Left lung (tissue), 10 donors: ENCODE results near the gene PPFIA2. TPM values are rescaled to one million over a fixed set of nuclear protein-coding genes. Genes with fewer than 3 reads are reported as not detected.

Experiments
- ATAC-seq: fragments of 200-7000 bp; cut with Tn5 transposase; one replicate; pipeline ENCODE4 v1.9.1; 2020; ENCODE audit warnings: moderate library complexity
- DNase-seq, 4 donors: peaks; one replicate each; pipeline ENCODE4 v3.0.0-alpha.2; 2013 to 2020
- H3K27ac ChIP-seq, 2 donors: fragments of 200-600 bp; sonication (generic) in 1 of 2; one replicate each; pipeline versions ENCODE4 v1.5.0 to v1.8.0; 2020 to 2021
- H3K27me3 ChIP-seq, 2 donors: fragments of 200-600 bp; sonication (generic) in 1 of 2; one replicate each; pipeline versions ENCODE4 v1.5.0 to v1.8.0; 2020 to 2021
- H3K36me3 ChIP-seq, 2 donors: fragments of 200-600 bp; sonication (generic) in 1 of 2; one replicate each; pipeline versions ENCODE4 v1.5.0 to v1.8.0; 2020 to 2021
- H3K4me1 ChIP-seq, 2 donors: fragments of 200-600 bp; one replicate each; pipeline ENCODE4 v1.8.0; 2021
- H3K4me3 ChIP-seq, 2 donors: fragments of 200-600 bp; sonication (generic) in 1 of 2; one replicate each; pipeline versions ENCODE4 v1.5.0 to v1.8.0; 2020 to 2021; ENCODE audit warnings: mild to moderate bottlenecking in 1 of 2
- H3K9me3 ChIP-seq, 2 donors: fragments of 200-600 bp; sonication (generic) in 1 of 2; one replicate each; pipeline versions ENCODE4 v1.5.0 to v1.8.0; 2020 to 2021
- CTCF ChIP-seq, 2 donors: fragments of 200-600 bp; sonication (generic) in 1 of 2; IDR thresholded peaks; one replicate each; pipeline versions ENCODE4 v1.5.0 to v1.8.0; 2021; ENCODE audit warnings: antibody characterized with exemption in 2 of 2
- intact Hi-C, 2 donors: fragments of 100-400 bp; cut with DNase I; formaldehyde crosslinking; loops; one replicate each; pipeline versions ENCODE4 v1.11.2 to v1.14.2; 2022
- polyA plus RNA-seq, 6 donors: library from polyadenylated mRNA; unstranded; fragments of 120-200 nt; gene quantifications; one replicate each; pipeline ENCODE4 v1.2.1, GENCODE V29; 2013; ENCODE audit not compliant: insufficient read length in 6 of 6
- total RNA-seq, 2 donors: library from RNA; stranded (reverse); fragmentation: NEBNext Ultra II Directional; extraction: Animal tissue kit (Norgen Biotek cat#: 25700); gene quantifications; one replicate each; pipeline ENCODE4 v1.2.1, GENCODE V29; 2021
- donor health status: DM: no; HTN: yes; CAD: no.
- donor health status: DM: no; HTN: no; CAD: no.

Gene PPFIA2
- total and polyA plus RNA-seq, 8 donors: 1.1 to 3.5 (median 1.9) TPM

GRCh38 chr12:81729781-81730180 lies 29.4 kb downstream of the PPFIA2 start:
- H3K27me3 ChIP-seq: no peaks in the 10 kb centered on the region
- H3K4me1 ChIP-seq: no peaks in the 10 kb centered on the region
- ATAC-seq (no peak), DNase-seq (no peak)
- no peaks in the 10 kb centered on the region for H3K36me3 ChIP-seq
- TF ChIP-seq CTCF (IDR thresholded peaks at IDR 0.05): no peak
- H3K9me3 ChIP-seq: no peaks in the 10 kb centered on the region
- intact Hi-C loops: no loop called here
- no peak overlapping the region for H3K27ac ChIP-seq
- H3K4me3 ChIP-seq: no peak overlapping the region

GRCh38 chr12:81727391-81727790 lies 31.8 kb downstream of the PPFIA2 start:
- no peaks in the 10 kb centered on the region for H3K27me3 ChIP-seq
- no peaks in the 10 kb centered on the region for H3K9me3 ChIP-seq
- no peak overlapping the region for H3K4me3 ChIP-seq
- DNase-seq (no peak), ATAC-seq (no peak)
- no peaks in the 10 kb centered on the region for H3K4me1 ChIP-seq
- H3K36me3 ChIP-seq: no peaks in the 10 kb centered on the region
- no peak overlapping the region for H3K27ac ChIP-seq
- TF ChIP-seq CTCF (IDR thresholded peaks at IDR 0.05): no peak
- intact Hi-C loops: no loop called here

- Histone ChIP-seq H3K9me3 (no peaks in the 10 kb centered on the region), H3K4me1 (no peaks in the 10 kb centered on the region), H3K27me3 (no peaks in the 10 kb centered on the region), H3K4me3 (no peak overlapping the region), H3K27ac (no peak overlapping the region), H3K36me3 (no peaks in the 10 kb centered on the region)
- ATAC-seq (no peak), DNase-seq (no peak)
- TF ChIP-seq CTCF (IDR thresholded peaks at IDR 0.05): no peak
- intact Hi-C loops: no loop called here
These were observed 32.5 kb downstream of the PPFIA2 start for GRCh38 chr12:81726634-81727033.

- no peaks in the 10 kb centered on the region for H3K4me1 ChIP-seq
- no peak for DNase-seq
- TF ChIP-seq CTCF (IDR thresholded peaks at IDR 0.05): no peak
- H3K4me3 ChIP-seq: no peak overlapping the region
- intact Hi-C loops: no loop called here
- ATAC-seq: no peak
- H3K27ac ChIP-seq: no peak overlapping the region
- H3K36me3 ChIP-seq: no peaks in the 10 kb centered on the region
- no peaks in the 10 kb centered on the region for H3K9me3 ChIP-seq
- H3K27me3 ChIP-seq: no peaks in the 10 kb centered on the region
These were observed 35.8 kb downstream of the PPFIA2 start for GRCh38 chr12:81723361-81723760.

- no peak for TF ChIP-seq CTCF (IDR thresholded peaks at IDR 0.05)
- intact Hi-C loops: no loop called here
These were observed 37.1 kb downstream of the PPFIA2 start for GRCh38 chr12:81722004-81722403.

More at GRCh38 chr12:81722004-81722403, 37.1 kb downstream of the PPFIA2 start:
- Histone ChIP-seq H3K4me1 (no peaks in the 10 kb centered on the region), H3K27me3 (no peaks in the 10 kb centered on the region), H3K4me3 (no peak overlapping the region), H3K9me3 (no peaks in the 10 kb centered on the region), H3K36me3 (no peaks in the 10 kb centered on the region), H3K27ac (no peak overlapping the region)
- DNase-seq (no peak), ATAC-seq (no peak)
